ENCODE data around the gene GLIPR1L2.
"Not testable (repeated sequence)": the region's sequence is repeated elsewhere in the genome, so short reads cannot be mapped to it uniquely, and the experiment has no call there.

Gene GLIPR1L2

GRCh38 chr12:75437564-75437963 lies 46.7 kb downstream of the GLIPR1L2 start:
- Histone ChIP-seq H3K27me3 (no peaks in the 10 kb centered on the region), H3K9me3 (no peaks in the 10 kb centered on the region), H3K4me1 (no peaks in the 10 kb centered on the region), H3K4me3 (ENCODE audit: low read depth, low read length) (no peak overlapping the region), H3K36me3 (no peaks in the 10 kb centered on the region)
- TF ChIP-seq CTCF (IDR thresholded peaks at IDR 0.05; ENCODE audit: low read depth, low read length), result peak; percentile 56
- no peak for DNase-seq

- TF ChIP-seq CTCF (IDR thresholded peaks at IDR 0.05; ENCODE audit: low read depth, low read length), result no peak
Measured at GRCh38 chr12:75438059-75438754, 47.3 kb downstream of the GLIPR1L2 start.

GRCh38 chr12:75439048-75439447 lies 48.2 kb downstream of the GLIPR1L2 start:
- Histone ChIP-seq H3K4me1 (no peaks in the 10 kb centered on the region), H3K36me3 (no peaks in the 10 kb centered on the region), H3K27me3 (no peaks in the 10 kb centered on the region; the same call in 1 of the 2 replicates), H3K9me3 (no peaks in the 10 kb centered on the region), H3K4me3 (ENCODE audit: low read depth, low read length) (no peak overlapping the region)
- no peak for DNase-seq
- no peak for TF ChIP-seq CTCF (IDR thresholded peaks at IDR 0.05; ENCODE audit: low read depth, low read length)

More at GRCh38 chr12:75438059-75438754, 47.3 kb downstream of the GLIPR1L2 start:
- no peak for DNase-seq
- H3K4me1 ChIP-seq, result no peaks in the 10 kb centered on the region
- H3K36me3 ChIP-seq, result no peaks in the 10 kb centered on the region
- no peak overlapping the region for H3K4me3 ChIP-seq (ENCODE audit: low read depth, low read length)
- no peaks in the 10 kb centered on the region for H3K9me3 ChIP-seq
- H3K27me3 ChIP-seq, result no peaks in the 10 kb centered on the region

GRCh38 chr12:75439930-75440329 lies 49.0 kb downstream of the GLIPR1L2 start:
- TF ChIP-seq CTCF (IDR thresholded peaks at IDR 0.05; ENCODE audit: low read depth, low read length), result no peak
- H3K27me3 ChIP-seq, result no peaks in the 10 kb centered on the region; the same call in 1 of the 2 replicates
- DNase-seq, result no peak
- no peaks in the 10 kb centered on the region for H3K36me3 ChIP-seq
- H3K4me3 ChIP-seq (ENCODE audit: low read depth, low read length), result no peak overlapping the region
- no peaks in the 10 kb centered on the region for H3K9me3 ChIP-seq
- H3K4me1 ChIP-seq, result no peaks in the 10 kb centered on the region

- not testable (repeated sequence) for H3K4me1 ChIP-seq; H3K27me3 ChIP-seq; H3K4me3 ChIP-seq (ENCODE audit: low read depth, low read length); H3K9me3 ChIP-seq; H3K36me3 ChIP-seq; DNase-seq
Measured at GRCh38 chr12:75441687-75442449, 51.0 kb downstream of the GLIPR1L2 start.

- not testable (repeated sequence) for H3K36me3 ChIP-seq; H3K4me3 ChIP-seq (ENCODE audit: low read depth, low read length); H3K4me1 ChIP-seq; DNase-seq; H3K27me3 ChIP-seq; H3K9me3 ChIP-seq
Measured at GRCh38 chr12:75442454-75442853, 51.6 kb downstream of the GLIPR1L2 start.

GRCh38 chr12:75443709-75444108 lies 52.8 kb downstream of the GLIPR1L2 start:
- H3K4me1 ChIP-seq, result no peaks in the 10 kb centered on the region
- DNase-seq, result no peak
- TF ChIP-seq CTCF (IDR thresholded peaks at IDR 0.05; ENCODE audit: low read depth, low read length), result no peak
- no peak overlapping the region for H3K4me3 ChIP-seq (ENCODE audit: low read depth, low read length)
- no peaks in the 10 kb centered on the region; the same call in 1 of the 2 replicates for H3K27me3 ChIP-seq
- no peaks in the 10 kb centered on the region for H3K36me3 ChIP-seq
- H3K9me3 ChIP-seq, result no peaks in the 10 kb centered on the region

Data from BE2C (cell line).